Measurements from ENCODE around the gene PRF1.
A peak's percentile ranks its signal among the peaks of the same experiment; 100 is the strongest.
"Not testable (repeated sequence)": the region's sequence is repeated elsewhere in the genome, so short reads cannot be mapped to it uniquely, and the experiment has no call there.

Gene PRF1

GRCh38 chr10:70619271-70620019, 16.9 kb upstream of the PRF1 start:
- TF ChIP-seq ZFX (IDR thresholded peaks at IDR 0.05) = no peak
- TF ChIP-seq CTCF (conservative IDR thresholded peaks at IDR 0.05) = peak; percentile 65
- H3K27ac ChIP-seq = no peak overlapping the region

- no peak for TF ChIP-seq CTCF (conservative IDR thresholded peaks at IDR 0.05)
- TF ChIP-seq ZFX (IDR thresholded peaks at IDR 0.05) = no peak
- H3K27ac ChIP-seq = no peak overlapping the region
Observed at GRCh38 chr10:70618663-70619062, 16.1 kb upstream of the PRF1 start.

- H3K27ac ChIP-seq = no peak overlapping the region
- TF ChIP-seq ZFX (IDR thresholded peaks at IDR 0.05) = no peak
Observed at GRCh38 chr10:70617798-70618568, 15.4 kb upstream of the PRF1 start.

DNA sequence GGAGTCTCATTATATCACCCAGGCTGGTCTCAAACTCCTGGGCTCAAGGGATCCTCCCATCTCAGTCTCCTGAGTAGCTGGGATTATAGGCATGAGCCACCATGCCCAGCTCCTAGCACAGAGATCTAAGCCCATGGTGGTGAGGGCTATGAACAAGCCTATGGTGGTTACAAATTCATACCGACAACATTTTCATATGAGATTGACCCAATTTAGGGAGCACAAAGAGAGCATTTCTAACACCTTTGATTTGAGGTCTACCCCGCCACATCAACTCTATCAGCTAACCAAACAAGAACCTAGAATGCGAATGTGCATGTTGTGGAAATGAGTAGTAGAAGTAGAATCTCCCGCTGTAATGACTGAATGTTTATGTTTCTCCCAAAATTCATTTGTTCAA, 14.2 kb upstream of the PRF1 start:
- TF ChIP-seq ZFX (IDR thresholded peaks at IDR 0.05) = no peak
- no peak for TF ChIP-seq CTCF (conservative IDR thresholded peaks at IDR 0.05)
- no peak overlapping the region for H3K27ac ChIP-seq

GRCh38 chr10:70615784-70616522, 13.4 kb upstream of the PRF1 start:
- no peak for TF ChIP-seq CTCF (conservative IDR thresholded peaks at IDR 0.05)
- no peak for TF ChIP-seq ZFX (IDR thresholded peaks at IDR 0.05)

DNA sequence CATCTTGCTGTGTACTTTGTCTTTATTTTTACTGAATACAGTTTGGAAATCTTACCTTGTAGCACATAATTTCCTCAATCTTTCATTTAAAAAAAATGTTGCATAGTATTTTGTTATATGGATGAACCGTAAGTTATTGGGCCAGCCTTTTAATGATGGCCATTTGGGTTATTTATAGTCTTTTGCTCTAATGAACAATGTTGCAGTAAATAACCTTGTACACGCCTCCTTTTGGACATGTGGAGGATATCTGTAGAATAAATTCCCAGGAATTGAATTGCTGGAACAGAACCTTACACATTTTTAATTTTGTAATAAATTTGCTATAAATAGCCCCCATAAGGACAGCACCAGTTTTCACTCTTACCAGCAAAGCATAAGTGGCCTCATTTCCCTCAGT, 12.7 kb upstream of the PRF1 start:
- no peak overlapping the region for H3K27ac ChIP-seq
- TF ChIP-seq ZFX (IDR thresholded peaks at IDR 0.05) (no peak), CTCF (conservative IDR thresholded peaks at IDR 0.05) (no peak)

More at GRCh38 chr10:70615784-70616522, 13.4 kb upstream of the PRF1 start:
- H3K27ac ChIP-seq = no peak overlapping the region

DNA sequence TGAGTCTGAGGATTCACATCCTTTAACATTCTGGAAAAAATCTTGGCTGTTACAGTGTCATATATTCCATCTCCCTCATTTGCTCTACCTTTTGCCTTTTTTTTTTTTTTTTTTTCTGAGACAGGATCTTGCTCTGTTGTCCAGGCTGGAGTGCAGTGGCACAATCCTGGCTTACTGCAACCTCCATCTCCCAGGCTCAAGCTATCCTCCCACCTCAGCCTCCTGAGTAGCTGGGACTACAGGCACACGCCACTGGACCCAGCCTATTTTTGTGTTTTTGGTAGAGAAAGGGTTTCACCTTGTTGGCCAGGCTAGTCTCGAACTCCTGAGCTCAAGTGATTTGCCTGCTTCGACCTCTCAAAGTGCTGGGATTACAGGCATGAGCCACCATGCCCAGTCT, 11.8 kb upstream of the PRF1 start:
- H3K27ac ChIP-seq = not testable (repeated sequence)

GRCh38 chr10:70613941-70614340, 11.4 kb upstream of the PRF1 start:
- TF ChIP-seq ZFX (IDR thresholded peaks at IDR 0.05) (no peak), CTCF (conservative IDR thresholded peaks at IDR 0.05) (no peak)
- H3K27ac ChIP-seq = no peak overlapping the region

Data from C4-2B (cell line).